PC-3 (cell line): ENCODE data around the gene EHHADH. TPM values are rescaled to one million over a fixed set of nuclear protein-coding genes. Genes with fewer than 3 reads are reported as not detected.
A peak's percentile ranks its signal among the peaks of the same experiment; 100 is the strongest.

Source experiments
- ATAC-seq: fragments of 200-7000 bp; cut with Tn5 transposase; 2 replicates; pipeline ENCODE4 v1.9.1; 2020; ENCODE audit warnings: mild to moderate bottlenecking, moderate library complexity
- BruUV-seq: library from RNA; stranded (reverse); fragments of 400-500 nt; replicated peaks from 2 replicates; lab custom pipeline; 2021; lab: Mats Ljungman, UMichigan
- CTCF ChIA-PET: fragments of 300-600 bp; sonication (Branson Sonifier 250); formaldehyde crosslinking; loops from one replicate; lab custom pipeline; 2022; ENCODE audit warnings: antibody characterized with exemption; lab: Charles Lee
- POLR2A ChIA-PET: fragments of 300-600 bp; sonication (Branson Sonifier 250); formaldehyde crosslinking; loops from one replicate; lab custom pipeline; 2022; ENCODE audit warnings: antibody characterized with exemption; ENCODE audit not compliant: unreplicated experiment; lab: Charles Lee
- DNase-seq: peaks from one replicate; pipeline ENCODE4 v3.0.0-alpha.2; 2015
- H2AFZ ChIP-seq: fragments of 300-600 bp; sonication (generic); 2 replicates; pipeline ENCODE4 v1.6.0; 2016; ENCODE audit warnings: antibody characterized with exemption, low read length
- H3F3A ChIP-seq: fragments of 300-600 bp; sonication (generic); one replicate; pipeline ENCODE4 v1.6.0; 2017; ENCODE audit warnings: antibody characterized with exemption, low read length, control low read depth, mild to moderate bottlenecking; ENCODE audit not compliant: unreplicated experiment
- H3K27ac ChIP-seq: fragments of 300-600 bp; sonication (generic); 2 replicates; pipeline ENCODE4 v1.5.1; 2016; ENCODE audit warnings: mild to moderate bottlenecking, low read length
- H3K27me3 ChIP-seq: fragments of 300-600 bp; sonication (generic); 2 replicates; pipeline ENCODE4 v1.6.1; 2016; ENCODE audit warnings: low read length, mixed read lengths
- H3K36me3 ChIP-seq: fragments of 300-600 bp; sonication (generic); 2 replicates; pipeline ENCODE4 v1.6.1; 2016; ENCODE audit warnings: low read depth, mixed run types, low read length, mixed read lengths
- H3K4me1 ChIP-seq: fragments of 300-600 bp; sonication (generic); 2 replicates; pipeline ENCODE4 v1.5.1; 2016; ENCODE audit warnings: low read length; ENCODE audit not compliant: insufficient read depth
- H3K4me2 ChIP-seq: fragments of 300-600 bp; sonication (generic); 2 replicates; pipeline ENCODE4 v1.6.0; 2016; ENCODE audit warnings: low read length
- H3K4me3 ChIP-seq: fragments of 300-600 bp; sonication (generic); 2 replicates; pipeline ENCODE4 v1.5.1; 2016; ENCODE audit warnings: mild to moderate bottlenecking, low read length, mixed read lengths
- H3K79me2 ChIP-seq: fragments of 300-600 bp; sonication (generic); 2 replicates; pipeline ENCODE4 v1.6.1; 2017; ENCODE audit warnings: low read length, mixed read lengths
- H3K9ac ChIP-seq: fragments of 300-600 bp; sonication (generic); 2 replicates; pipeline ENCODE4 v1.6.0; 2016; ENCODE audit warnings: mild to moderate bottlenecking, low read length
- H3K9me2 ChIP-seq: fragments of 300-600 bp; sonication (generic); replicated peaks from 2 replicates; pipeline ENCODE4 v1.6.1; 2016; ENCODE audit warnings: mixed run types, low read length, mixed read lengths
- H3K9me3 ChIP-seq: fragments of 300-600 bp; sonication (generic); 2 replicates; pipeline ENCODE4 v1.6.1; 2016; ENCODE audit warnings: low read length, mixed read lengths
- H4K20me1 ChIP-seq: fragments of 300-600 bp; sonication (generic); 2 replicates; pipeline ENCODE4 v1.6.1; 2016; ENCODE audit warnings: low read length, mixed read lengths
- CTCF ChIP-seq: fragments of 300-600 bp; sonication (generic); conservative IDR thresholded peaks from 2 replicates; pipeline ENCODE4 v1.5.1; 2017; ENCODE audit warnings: antibody characterized with exemption, low read depth, mild to moderate bottlenecking, low read length
- EZH2 ChIP-seq: fragments of 300-600 bp; sonication (generic); IDR thresholded peaks from one replicate; pipeline ENCODE4 v1.6.1; 2017; ENCODE audit warnings: antibody characterized with exemption, mild to moderate bottlenecking, low read length; ENCODE audit not compliant: unreplicated experiment
- EZH2phosphoT487 ChIP-seq: fragments of 300-600 bp; sonication (generic); IDR thresholded peaks from 2 replicates; pipeline ENCODE4 v1.6.1; 2018; ENCODE audit warnings: mild to moderate bottlenecking, antibody characterized with exemption, low read length, borderline replicate concordance
- intact Hi-C: fragments of 100-400 bp; cut with micrococcal nuclease; formaldehyde crosslinking; loops from 2 replicates; pipeline ENCODE4 v1.9.0; 2023
- total RNA-seq: library from RNA; depleted of rRNA; stranded (reverse); fragments of >200 nt; gene quantifications from 2 replicates; pipeline ENCODE4 v1.2.3, GENCODE V29; 2014

EHHADH gene
- total RNA-seq, 1 experiment from 2014 or later = 7.1 TPM

GRCh38 chr3:185149591-185149990, 104.3 kb downstream of the EHHADH start:
- Histone ChIP-seq H3K79me2 (no peaks in the 10 kb centered on the region), H3K27ac (no peak overlapping the region), H3K9me2 (no peaks in the 10 kb centered on the region), H4K20me1 (no peaks in the 10 kb centered on the region), H3K4me1 (no peaks in the 10 kb centered on the region), H2AFZ (no peak overlapping the region), H3F3A (no peaks in the 10 kb centered on the region), H3K4me3 (no peak overlapping the region), H3K27me3 (peaks cover 96% of the 10 kb centered on the region), H3K9me3 (no peaks in the 10 kb centered on the region), H3K36me3 (no peaks in the 10 kb centered on the region), H3K9ac (no peak overlapping the region), H3K4me2 (no peak overlapping the region)
- no peak for ATAC-seq
- no peak for DNase-seq
- TF ChIP-seq EZH2 = no peak
- no peak for TF ChIP-seq EZH2phosphoT487
- TF ChIP-seq CTCF = no peak
- POLR2A ChIA-PET = no interaction called here
- no TSS peak for BruUV-seq
- CTCF ChIA-PET = no interaction called here
- intact Hi-C loops = loop anchor here (5.0 kb wide), 1 partner anchor 37 kb away; no protein-coding TSS in a partner anchor

GRCh38 chr3:185145511-185145910, 108.3 kb downstream of the EHHADH start:
- Histone ChIP-seq H3K4me3 (no peak overlapping the region), H2AFZ (no peak overlapping the region), H3K79me2 (no peaks in the 10 kb centered on the region), H3F3A (no peaks in the 10 kb centered on the region), H3K4me2 (no peak overlapping the region), H3K4me1 (no peaks in the 10 kb centered on the region), H3K27me3 (peaks cover 89% of the 10 kb centered on the region), H3K36me3 (no peaks in the 10 kb centered on the region), H3K9me2 (no peaks in the 10 kb centered on the region), H3K9ac (no peak overlapping the region), H4K20me1 (no peaks in the 10 kb centered on the region), H3K27ac (no peak overlapping the region), H3K9me3 (no peaks in the 10 kb centered on the region)
- no peak for TF ChIP-seq CTCF
- no peak for TF ChIP-seq EZH2phosphoT487
- no peak for TF ChIP-seq EZH2
- ChIA-PET POLR2A (no interaction called here), CTCF (no interaction called here)
- no peak for ATAC-seq
- no peak for DNase-seq
- intact Hi-C loops = loop anchor here (5.0 kb wide), 1 partner anchor 33 kb away; no protein-coding TSS in a partner anchor
- BruUV-seq = no TSS peak

GRCh38 chr3:185144784-185145183, 109.1 kb downstream of the EHHADH start:
- intact Hi-C loops = loop anchor here (5.0 kb wide), 1 partner anchor 32 kb away; no protein-coding TSS in a partner anchor

More at GRCh38 chr3:185144784-185145183, 109.1 kb downstream of the EHHADH start:
- Histone ChIP-seq H3K27ac (no peak overlapping the region), H3K4me2 (no peak overlapping the region), H4K20me1 (no peaks in the 10 kb centered on the region), H2AFZ (no peak overlapping the region), H3K4me1 (no peaks in the 10 kb centered on the region), H3K9ac (no peak overlapping the region), H3K4me3 (no peak overlapping the region), H3K27me3 (peaks cover 86% of the 10 kb centered on the region), H3F3A (no peaks in the 10 kb centered on the region), H3K79me2 (no peaks in the 10 kb centered on the region), H3K9me2 (no peaks in the 10 kb centered on the region), H3K36me3 (no peaks in the 10 kb centered on the region), H3K9me3 (no peaks in the 10 kb centered on the region)
- ATAC-seq (0 out of 2 replicates have a peak, but pooled peaks have one; percentile 29), DNase-seq (no peak)
- CTCF ChIA-PET = no interaction called here
- POLR2A ChIA-PET = no interaction called here
- TF ChIP-seq EZH2phosphoT487 (no peak), EZH2 (no peak), CTCF (no peak)
- BruUV-seq = no TSS peak
